ENCODE data around the gene ZRANB1.
A peak's percentile ranks its signal among the peaks of the same experiment; 100 is the strongest.

Gene ZRANB1

GRCh38 chr10:124936813-124937212, 5.1 kb upstream of the ZRANB1 start:
- no CpG with 5 or more reads among the region's 7 CpGs for WGBS (ENCODE audit: insufficient coverage)
- DNase-seq, result no peak

DNA sequence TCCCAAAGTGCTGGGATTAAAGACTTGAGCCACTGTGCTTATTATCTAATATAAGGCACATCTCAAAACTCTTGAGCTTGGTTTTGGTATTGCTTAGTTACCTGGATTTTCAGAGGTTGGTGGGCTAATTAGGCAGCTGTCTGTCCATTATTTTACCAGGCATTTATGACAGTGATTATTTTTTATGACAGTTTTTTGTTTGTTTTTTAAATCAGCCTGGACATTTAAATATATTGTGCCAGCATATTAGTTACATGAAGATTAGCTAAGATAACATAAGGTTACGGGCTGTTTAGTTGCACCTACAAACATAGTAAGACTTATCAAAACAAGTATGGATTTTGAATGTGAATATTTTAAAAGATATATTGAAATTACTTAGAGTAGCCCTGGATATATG, 2.6 kb upstream of the ZRANB1 start:
- Histone ChIP-seq H3K27me3 (replicated peaks in 2 of 5; ENCODE audit: control insufficient read depth in 4 of 5, insufficient read depth in 5 of 5, low read length in 4 of 5) (no peaks in the 10 kb centered on the region), H3K4me3 (ENCODE audit: control insufficient read depth in 1 of 7, extremely low read depth in 1 of 7, insufficient read depth in 4 of 7, low read depth in 2 of 7, low read length in 6 of 7) (no peak overlapping the region), H3K4me1 (ENCODE audit: control extremely low read depth in 1 of 4, control insufficient read depth in 4 of 4, insufficient read depth in 4 of 4, low read length in 3 of 4) (peaks cover 11 to 29% (median 20%) of the 10 kb centered on the region in 4 experiments), H3K9me3 (ENCODE audit: control extremely low read depth in 1 of 5, control insufficient read depth in 4 of 5, insufficient read depth in 2 of 5, low read depth in 1 of 5, low read length in 4 of 5) (no peaks in the 10 kb centered on the region), H3K27ac (ENCODE audit: insufficient read depth in 1 of 2, low read depth in 1 of 2, low read length in 2 of 2, poor library complexity in 1 of 2, severe bottlenecking in 2 of 2) (no peak overlapping the region), H3K36me3 (ENCODE audit: control insufficient read depth in 4 of 4, insufficient read depth in 4 of 4, low read length in 3 of 4) (no peaks in the 10 kb centered on the region)
- ChIA-PET CTCF (no interaction called here), POLR2A (no interaction called here)
- WGBS (ENCODE audit: insufficient coverage), result no CpG with 5 or more reads among the region's 1 CpG
- DNase-seq, result no peak

More at GRCh38 chr10:124936813-124937212, 5.1 kb upstream of the ZRANB1 start:
- POLR2A ChIA-PET, result interaction anchor here (0.8 kb wide), 1 partner anchor 10 kb away, joined by 3 read pairs; no protein-coding TSS in a partner anchor
- CTCF ChIA-PET, result no interaction called here
- Histone ChIP-seq H3K4me1 (ENCODE audit: control extremely low read depth in 1 of 4, control insufficient read depth in 4 of 4, insufficient read depth in 4 of 4, low read length in 3 of 4) (peaks cover 3 to 14% (median 6%) of the 10 kb centered on the region in 4 experiments), H3K36me3 (ENCODE audit: control insufficient read depth in 4 of 4, insufficient read depth in 4 of 4, low read length in 3 of 4) (peaks cover 0 to 2% (median 0%) of the 10 kb centered on the region in 4 experiments), H3K27me3 (replicated peaks in 2 of 5; ENCODE audit: control insufficient read depth in 4 of 5, insufficient read depth in 5 of 5, low read length in 4 of 5) (no peaks in the 10 kb centered on the region), H3K27ac (ENCODE audit: insufficient read depth in 1 of 2, low read depth in 1 of 2, low read length in 2 of 2, poor library complexity in 1 of 2, severe bottlenecking in 2 of 2) (no peak overlapping the region), H3K4me3 (ENCODE audit: control insufficient read depth in 1 of 7, extremely low read depth in 1 of 7, insufficient read depth in 4 of 7, low read depth in 2 of 7, low read length in 6 of 7) (no peak overlapping the region), H3K9me3 (ENCODE audit: control extremely low read depth in 1 of 5, control insufficient read depth in 4 of 5, insufficient read depth in 2 of 5, low read depth in 1 of 5, low read length in 4 of 5) (peaks cover 0 to 2% (median 0%) of the 10 kb centered on the region in 5 experiments)

GRCh38 chr10:124942317-124943169, 620 bp downstream of the ZRANB1 start:
- CTCF ChIA-PET, result interaction anchor here (1.8 to 2.1 kb wide), 3 partner anchors 11 to 25 kb away, joined by 5 to 9 read pairs (median 6); no protein-coding TSS in a partner anchor
- Histone ChIP-seq H3K36me3 (ENCODE audit: control insufficient read depth in 4 of 4, insufficient read depth in 4 of 4, low read length in 3 of 4) (peaks cover 0 to 1% (median 0%) of the 10 kb centered on the region in 4 experiments), H3K27ac (ENCODE audit: insufficient read depth in 1 of 2, low read depth in 1 of 2, low read length in 2 of 2, poor library complexity in 1 of 2, severe bottlenecking in 2 of 2) (no peak overlapping the region), H3K9me3 (ENCODE audit: control extremely low read depth in 1 of 5, control insufficient read depth in 4 of 5, insufficient read depth in 2 of 5, low read depth in 1 of 5, low read length in 4 of 5) (no peaks in the 10 kb centered on the region), H3K27me3 (replicated peaks in 2 of 5; ENCODE audit: control insufficient read depth in 4 of 5, insufficient read depth in 5 of 5, low read length in 4 of 5) (no peaks in the 10 kb centered on the region), H3K4me1 (ENCODE audit: control extremely low read depth in 1 of 4, control insufficient read depth in 4 of 4, insufficient read depth in 4 of 4, low read length in 3 of 4) (peaks cover 11 to 31% (median 20%) of the 10 kb centered on the region in 4 experiments), H3K4me3 (ENCODE audit: control insufficient read depth in 1 of 7, extremely low read depth in 1 of 7, insufficient read depth in 4 of 7, low read depth in 2 of 7, low read length in 6 of 7) (peak overlapping the region in 1 of 7 experiments; percentile 3)
- WGBS (ENCODE audit: insufficient coverage), result 41% methylated on average over 7 of the region's 11 CpGs
- POLR2A ChIA-PET, result no interaction called here
- peak in 1 of 3 donors; percentile 26 for DNase-seq

DNA sequence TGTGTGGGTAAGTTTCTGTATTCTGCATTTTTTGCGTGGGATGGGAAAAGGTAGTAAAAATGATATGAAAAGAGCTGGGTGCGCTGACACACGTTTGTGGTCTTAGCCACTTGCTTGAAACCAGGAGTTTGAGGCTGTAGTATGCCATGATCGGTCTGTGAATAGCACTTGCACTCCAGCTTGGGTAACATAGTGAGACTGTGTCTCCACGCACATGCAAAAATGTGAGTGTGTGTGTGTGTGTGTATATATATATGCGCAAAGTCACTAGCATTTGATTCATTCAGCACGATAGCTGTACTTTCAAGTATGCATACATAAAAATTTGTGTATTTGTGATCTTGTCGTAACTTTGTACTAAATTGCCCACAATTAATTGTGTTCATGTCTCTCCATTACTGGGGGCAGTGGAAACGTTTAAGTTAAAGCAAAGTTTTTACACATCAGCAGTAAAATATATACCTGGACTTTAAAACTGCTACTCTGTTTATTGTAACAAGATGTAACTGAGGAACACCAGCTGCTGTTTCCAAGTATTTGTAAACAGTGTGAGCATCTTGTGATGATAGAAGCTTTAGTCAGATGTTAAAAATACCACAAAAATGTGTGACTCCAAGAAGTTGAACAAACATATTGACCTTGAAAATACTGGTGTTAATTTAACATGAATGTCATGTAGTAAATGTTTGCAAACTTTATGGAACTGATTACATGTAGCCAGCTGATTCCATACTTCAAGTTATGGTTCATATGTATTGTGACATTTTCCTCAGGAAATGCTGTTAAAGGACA, 1.6 kb downstream of the ZRANB1 start:
- H3K27ac ChIP-seq (ENCODE audit: insufficient read depth in 1 of 2, low read depth in 1 of 2, low read length in 2 of 2, poor library complexity in 1 of 2, severe bottlenecking in 2 of 2), result no peak overlapping the region
- peaks cover 2 to 6% (median 4%) of the 10 kb centered on the region in 4 experiments for H3K36me3 ChIP-seq (ENCODE audit: control insufficient read depth in 4 of 4, insufficient read depth in 4 of 4, low read length in 3 of 4)
- H3K4me1 ChIP-seq (ENCODE audit: control extremely low read depth in 1 of 4, control insufficient read depth in 4 of 4, insufficient read depth in 4 of 4, low read length in 3 of 4), result peaks cover 11 to 31% (median 20%) of the 10 kb centered on the region in 4 experiments
- peak in 2 of 3 donors; percentile 23 to 39 for DNase-seq
- H3K9me3 ChIP-seq (ENCODE audit: control extremely low read depth in 1 of 5, control insufficient read depth in 4 of 5, insufficient read depth in 2 of 5, low read depth in 1 of 5, low read length in 4 of 5), result no peaks in the 10 kb centered on the region
- CTCF ChIA-PET, result interaction anchor here (0.6 to 2.1 kb wide), 4 partner anchors 10 to 361 kb away, joined by 3 to 9 read pairs (median 6); no protein-coding TSS in a partner anchor
- no peaks in the 10 kb centered on the region for H3K27me3 ChIP-seq (replicated peaks in 2 of 5; ENCODE audit: control insufficient read depth in 4 of 5, insufficient read depth in 5 of 5, low read length in 4 of 5)
- POLR2A ChIA-PET, result no interaction called here
- WGBS (ENCODE audit: insufficient coverage), result 62% methylated on average over 4 of the region's 9 CpGs
- H3K4me3 ChIP-seq (ENCODE audit: control insufficient read depth in 1 of 7, extremely low read depth in 1 of 7, insufficient read depth in 4 of 7, low read depth in 2 of 7, low read length in 6 of 7), result no peak overlapping the region

DNA sequence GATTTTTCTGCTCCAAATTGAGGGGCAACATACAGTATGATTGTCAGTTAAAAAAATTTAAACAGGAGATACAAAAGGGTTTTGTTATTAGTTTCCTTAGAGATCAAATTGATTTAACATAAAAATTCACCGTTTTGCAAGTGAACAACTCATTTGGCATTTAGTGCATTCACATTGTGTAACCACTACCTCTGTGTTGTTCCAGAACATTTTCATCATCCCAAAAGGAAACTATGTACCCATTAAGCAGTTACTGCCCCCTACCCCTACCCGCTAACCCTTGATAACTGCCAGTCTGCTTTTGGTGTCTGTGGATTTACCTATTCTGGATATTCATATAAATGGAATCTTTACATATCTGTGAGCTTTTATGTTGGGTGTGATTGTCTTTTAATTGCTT, 3.1 kb downstream of the ZRANB1 start:
- no peak for DNase-seq
- ChIA-PET POLR2A (no interaction called here), CTCF (interaction anchor here (0.6 kb wide), 1 partner anchor 25 kb away, joined by 3 read pairs; no protein-coding TSS in a partner anchor)
- 100% methylated on average over 1 of the region's 2 CpGs for WGBS (ENCODE audit: insufficient coverage)
- no peak overlapping the region for H3K27ac ChIP-seq (ENCODE audit: insufficient read depth in 1 of 2, low read depth in 1 of 2, low read length in 2 of 2, poor library complexity in 1 of 2, severe bottlenecking in 2 of 2)
- peaks cover 8 to 26% (median 19%) of the 10 kb centered on the region in 4 experiments for H3K4me1 ChIP-seq (ENCODE audit: control extremely low read depth in 1 of 4, control insufficient read depth in 4 of 4, insufficient read depth in 4 of 4, low read length in 3 of 4)
- H3K36me3 ChIP-seq (ENCODE audit: control insufficient read depth in 4 of 4, insufficient read depth in 4 of 4, low read length in 3 of 4), result peaks cover 2 to 10% (median 5%) of the 10 kb centered on the region in 4 experiments
- no peaks in the 10 kb centered on the region for H3K27me3 ChIP-seq (replicated peaks in 2 of 5; ENCODE audit: control insufficient read depth in 4 of 5, insufficient read depth in 5 of 5, low read length in 4 of 5)
- no peak overlapping the region for H3K4me3 ChIP-seq (ENCODE audit: control insufficient read depth in 1 of 7, extremely low read depth in 1 of 7, insufficient read depth in 4 of 7, low read depth in 2 of 7, low read length in 6 of 7)
- no peaks in the 10 kb centered on the region for H3K9me3 ChIP-seq (ENCODE audit: control extremely low read depth in 1 of 5, control insufficient read depth in 4 of 5, insufficient read depth in 2 of 5, low read depth in 1 of 5, low read length in 4 of 5)

DNA sequence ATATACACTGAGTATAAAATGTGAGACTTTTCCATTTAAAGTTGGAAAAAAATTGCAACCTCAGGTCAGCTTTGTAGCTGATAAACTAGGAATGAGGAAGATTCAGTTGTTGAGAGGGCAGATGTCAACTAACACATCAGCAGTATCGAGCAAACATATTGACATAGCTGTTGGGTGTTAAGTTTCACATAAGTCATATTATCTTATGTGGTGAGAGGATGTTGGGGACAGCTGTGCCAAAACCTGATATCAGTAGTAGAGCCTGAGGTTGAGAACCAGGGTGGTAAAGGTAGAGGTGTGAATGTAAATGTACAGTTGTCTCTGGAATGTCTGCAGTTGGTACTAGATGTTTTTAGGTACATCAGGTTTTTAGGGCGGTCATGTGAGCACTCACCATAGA, 5.0 kb downstream of the ZRANB1 start:
- no peaks in the 10 kb centered on the region for H3K27me3 ChIP-seq (replicated peaks in 2 of 5; ENCODE audit: control insufficient read depth in 4 of 5, insufficient read depth in 5 of 5, low read length in 4 of 5)
- no peak overlapping the region for H3K27ac ChIP-seq (ENCODE audit: insufficient read depth in 1 of 2, low read depth in 1 of 2, low read length in 2 of 2, poor library complexity in 1 of 2, severe bottlenecking in 2 of 2)
- 100% methylated on average over 1 of the region's 2 CpGs for WGBS (ENCODE audit: insufficient coverage)
- ChIA-PET CTCF (no interaction called here), POLR2A (no interaction called here)
- no peak for DNase-seq
- H3K4me3 ChIP-seq (ENCODE audit: control insufficient read depth in 1 of 7, extremely low read depth in 1 of 7, insufficient read depth in 4 of 7, low read depth in 2 of 7, low read length in 6 of 7), result no peak overlapping the region
- no peaks in the 10 kb centered on the region for H3K9me3 ChIP-seq (ENCODE audit: control extremely low read depth in 1 of 5, control insufficient read depth in 4 of 5, insufficient read depth in 2 of 5, low read depth in 1 of 5, low read length in 4 of 5)
- H3K4me1 ChIP-seq (ENCODE audit: control extremely low read depth in 1 of 4, control insufficient read depth in 4 of 4, insufficient read depth in 4 of 4, low read length in 3 of 4), result peaks cover 8 to 16% (median 14%) of the 10 kb centered on the region in 4 experiments
- H3K36me3 ChIP-seq (ENCODE audit: control insufficient read depth in 4 of 4, insufficient read depth in 4 of 4, low read length in 3 of 4), result peaks cover 2 to 12% (median 6%) of the 10 kb centered on the region in 4 experiments

Measured in common myeloid progenitor, CD34-positive (primary cell).